IMR-90 (cell line): ENCODE results near the gene FHL2. TPM values are rescaled to one million over a fixed set of nuclear protein-coding genes. Genes with fewer than 3 reads are reported as not detected.

Experiments
- CEBPB ChIP-seq: IDR thresholded peaks from 2 replicates; pipeline ENCODE4 v1.6.1; 2012; ENCODE audit warnings: low read depth, low read length, improper control_type of control experiment
- CHD1 ChIP-seq: IDR thresholded peaks from 2 replicates; pipeline ENCODE4 v1.6.1; 2012; ENCODE audit warnings: low read depth, low read length, improper control_type of control experiment
- FOS ChIP-seq: fragments of 150-350 bp; IDR thresholded peaks from 2 replicates; pipeline ENCODE4 v1.6.1; 2016; ENCODE audit warnings: low read depth, low read length
- MAFK ChIP-seq: IDR thresholded peaks from 2 replicates; pipeline ENCODE4 v1.6.1; 2012; ENCODE audit warnings: low read depth, low read length, improper control_type of control experiment
- NFE2L2 ChIP-seq: fragments of 150-350 bp; IDR thresholded peaks from 2 replicates; pipeline ENCODE4 v1.6.1; 2016; ENCODE audit warnings: low read depth, mild to moderate bottlenecking, low read length
- POLR2A ChIP-seq: IDR thresholded peaks from 2 replicates; pipeline ENCODE4 v1.6.1; 2012; ENCODE audit warnings: mild to moderate bottlenecking, low read depth, low read length
- RFX5 ChIP-seq: IDR thresholded peaks from 2 replicates; pipeline ENCODE4 v1.8.0; 2012; ENCODE audit warnings: low read depth, mild to moderate bottlenecking, low read length, moderate library complexity
- polyA plus RNA-seq, 3 experiments: library from polyadenylated mRNA; depleted of rRNA; stranded (reverse); fragments of >200 nt; gene quantifications; 2 replicates each; pipeline ENCODE4 v1.2.3, GENCODE V29; 2012; ENCODE audit warnings: low replicate concordance in 1 of 3
- total RNA-seq: library from RNA; depleted of rRNA; stranded (reverse); fragments of >200 nt; gene quantifications from 2 replicates; pipeline ENCODE4 v1.2.3, GENCODE V29; 2012
- TF ChIP-seq, protein P1 (sequence below): fragments of 150-350 bp; IDR thresholded peaks from 2 replicates; pipeline ENCODE4 v1.6.1; 2017; ENCODE audit warnings: mild to moderate bottlenecking, antibody characterized with exemption, low read length, low read depth

Gene FHL2
- total and polyA plus RNA-seq, 2 of the 4 experiments (the other 2 are of a cell fraction): 464 to 550 TPM

DNA sequence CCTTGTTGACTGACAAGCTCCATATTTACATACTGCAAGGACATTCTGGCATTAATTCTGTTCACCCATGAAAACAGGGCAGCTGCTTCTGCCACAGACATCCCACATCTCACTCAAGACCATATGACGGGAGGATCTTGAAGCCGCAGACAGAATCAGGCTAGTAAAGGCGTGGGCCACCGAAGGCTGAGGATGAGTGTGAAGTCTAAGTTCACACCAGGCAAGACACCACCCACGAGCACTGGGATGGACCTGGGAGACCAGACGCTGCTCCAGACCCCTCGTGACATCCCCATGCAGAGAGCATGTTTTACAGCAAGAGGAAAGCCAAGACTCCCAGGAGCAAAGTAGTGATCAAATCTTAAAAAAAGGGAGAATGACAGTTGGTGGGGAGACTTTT is 3.2 kb downstream of the FHL2 start (continued):
- TF ChIP-seq, protein P1, sequence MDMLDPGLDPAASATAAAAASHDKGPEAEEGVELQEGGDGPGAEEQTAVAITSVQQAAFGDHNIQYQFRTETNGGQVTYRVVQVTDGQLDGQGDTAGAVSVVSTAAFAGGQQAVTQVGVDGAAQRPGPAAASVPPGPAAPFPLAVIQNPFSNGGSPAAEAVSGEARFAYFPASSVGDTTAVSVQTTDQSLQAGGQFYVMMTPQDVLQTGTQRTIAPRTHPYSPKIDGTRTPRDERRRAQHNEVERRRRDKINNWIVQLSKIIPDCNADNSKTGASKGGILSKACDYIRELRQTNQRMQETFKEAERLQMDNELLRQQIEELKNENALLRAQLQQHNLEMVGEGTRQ: no peak
- TF ChIP-seq CHD1 (no peak), CEBPB (no peak), NFE2L2 (no peak), RFX5 (no peak), FOS (no peak), POLR2A (no peak), MAFK (no peak)
